Measurements from ENCODE around the gene HBG2. TPM values are rescaled to one million over a fixed set of nuclear protein-coding genes. Genes with fewer than 3 reads are reported as not detected.

Gene HBG2
- total and polyA plus RNA-seq, 2 of the 8 experiments (the other 6 are each of a cell fraction or from before 2014, with no cell fraction given) = 0.23 TPM; not detected in 1

DNA sequence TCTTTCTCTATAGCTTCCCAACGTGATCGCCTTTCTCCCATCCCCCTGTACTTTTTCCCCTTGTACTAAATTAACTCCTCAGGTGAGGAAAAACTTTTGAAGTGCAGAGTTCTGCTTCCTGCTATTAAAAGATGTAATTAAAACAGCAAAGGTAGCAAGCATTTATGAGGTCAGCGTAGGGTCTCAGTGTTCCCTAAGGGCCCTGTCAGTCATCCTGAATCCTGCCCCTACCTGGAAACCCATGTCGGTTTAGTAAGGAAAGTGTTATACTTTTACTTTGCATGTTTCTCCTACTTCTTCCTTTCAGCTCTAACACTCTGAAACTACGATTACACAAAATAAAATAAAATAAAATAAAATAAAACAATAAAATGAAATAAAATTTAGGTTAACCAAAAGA is 26.5 kb downstream of the HBG2 start:
- Histone ChIP-seq H3K79me2 (ENCODE audit: control insufficient read depth in 1 of 2, insufficient read depth in 2 of 2, low read length in 2 of 2) (no peaks in the 10 kb centered on the region), H3K4me1 (replicated peaks in 1 of 4; ENCODE audit: control insufficient read depth in 3 of 4, insufficient read depth in 4 of 4, low read length in 3 of 4) (no peaks in the 10 kb centered on the region), H2BK5ac (ENCODE audit: low read depth, low read length) (no peak overlapping the region), H3K27ac (ENCODE audit: low read depth, low read length) (no peak overlapping the region), H3K9me3 (ENCODE audit: insufficient read depth in 2 of 2, low read depth in 1 of 2, low read length in 1 of 2) (no peaks in the 10 kb centered on the region), H4K91ac (replicated peaks; ENCODE audit: insufficient read length, low read length) (no peak overlapping the region), H4K20me1 (replicated peaks in 1 of 2; ENCODE audit: control insufficient read depth in 1 of 2, insufficient read depth in 2 of 2, low read length in 2 of 2) (no peaks in the 10 kb centered on the region), H2AK5ac (ENCODE audit: low read depth, low read length) (no peak overlapping the region), H3K4me3 (ENCODE audit: extremely low read depth in 1 of 4, insufficient read depth in 2 of 4, low read depth in 3 of 4, low read length in 4 of 4) (no peak overlapping the region), H2AFZ (ENCODE audit: low read length) (no peak overlapping the region), H3K27me3 (replicated peaks in 1 of 4; ENCODE audit: control insufficient read depth in 3 of 4, extremely low read depth in 1 of 4, insufficient read depth in 3 of 4, low read length in 3 of 4) (no peaks in the 10 kb centered on the region), H3K4me2 (ENCODE audit: insufficient read depth in 1 of 2, low read depth in 2 of 2, low read length in 2 of 2) (no peak overlapping the region), H3K18ac (ENCODE audit: extremely low read depth, low read length) (no peak overlapping the region), H3K14ac (ENCODE audit: insufficient read length) (no peak overlapping the region), H3K79me1 (ENCODE audit: low read depth, low read length) (no peaks in the 10 kb centered on the region), H2BK120ac (replicated peaks; ENCODE audit: low read depth, low read length) (no peak overlapping the region), H2BK12ac (ENCODE audit: low read depth, low read length) (no peak overlapping the region), H4K5ac (ENCODE audit: insufficient read length, low read depth, low read length) (no peak overlapping the region), H2BK20ac (ENCODE audit: low read length) (no peak overlapping the region), H3K9ac (replicated peaks in 1 of 4; ENCODE audit: extremely low read depth in 1 of 4, low read depth in 3 of 4, low read length in 3 of 4) (no peak overlapping the region), H3K23ac (ENCODE audit: insufficient read length) (no peak overlapping the region), H3K56ac (replicated peaks; ENCODE audit: insufficient read length, low read depth, low read length) (no peak overlapping the region), H3K4ac (replicated peaks; ENCODE audit: insufficient read length, low read depth, low read length) (no peak overlapping the region), H3K36me3 (ENCODE audit: control insufficient read depth in 2 of 4, insufficient read depth in 4 of 4, low read length in 3 of 4) (no peaks in the 10 kb centered on the region), H3K23me2 (ENCODE audit: low read depth, low read length) (no peaks in the 10 kb centered on the region; the same call in 1 of the 2 replicates), H2BK15ac (ENCODE audit: low read length) (no peak overlapping the region), H4K8ac (ENCODE audit: extremely low read depth, insufficient read depth, low read length) (no peak overlapping the region)
- ChIA-PET CTCF (ENCODE audit: partially characterized antibody) (no interaction called here), POLR2A (ENCODE audit: partially characterized antibody) (no interaction called here)
- FAIRE-seq (no peak), DNase-seq (ENCODE audit: low read depth in 1 of 2, low spot score in 2 of 2) (no peak)
- TF ChIP-seq POLR2A (IDR thresholded peaks at IDR 0.05; ENCODE audit: control extremely low read depth in 1 of 2, low read depth in 2 of 2, low read length in 2 of 2) (no peak), CEBPB (IDR thresholded peaks at IDR 0.05; ENCODE audit: low read depth, low read length) (no peak), CBX5 (IDR thresholded peaks at IDR 0.05; ENCODE audit: low read depth, low read length) (no peak), ZNF274 (IDR thresholded peaks at IDR 0.05; ENCODE audit: borderline replicate concordance, extremely low read depth, low read length) (no peak), CBX8 (IDR thresholded peaks at IDR 0.05; ENCODE audit: borderline replicate concordance, low read depth, low read length) (no peak)
- TF ChIP-seq, protein P1, sequence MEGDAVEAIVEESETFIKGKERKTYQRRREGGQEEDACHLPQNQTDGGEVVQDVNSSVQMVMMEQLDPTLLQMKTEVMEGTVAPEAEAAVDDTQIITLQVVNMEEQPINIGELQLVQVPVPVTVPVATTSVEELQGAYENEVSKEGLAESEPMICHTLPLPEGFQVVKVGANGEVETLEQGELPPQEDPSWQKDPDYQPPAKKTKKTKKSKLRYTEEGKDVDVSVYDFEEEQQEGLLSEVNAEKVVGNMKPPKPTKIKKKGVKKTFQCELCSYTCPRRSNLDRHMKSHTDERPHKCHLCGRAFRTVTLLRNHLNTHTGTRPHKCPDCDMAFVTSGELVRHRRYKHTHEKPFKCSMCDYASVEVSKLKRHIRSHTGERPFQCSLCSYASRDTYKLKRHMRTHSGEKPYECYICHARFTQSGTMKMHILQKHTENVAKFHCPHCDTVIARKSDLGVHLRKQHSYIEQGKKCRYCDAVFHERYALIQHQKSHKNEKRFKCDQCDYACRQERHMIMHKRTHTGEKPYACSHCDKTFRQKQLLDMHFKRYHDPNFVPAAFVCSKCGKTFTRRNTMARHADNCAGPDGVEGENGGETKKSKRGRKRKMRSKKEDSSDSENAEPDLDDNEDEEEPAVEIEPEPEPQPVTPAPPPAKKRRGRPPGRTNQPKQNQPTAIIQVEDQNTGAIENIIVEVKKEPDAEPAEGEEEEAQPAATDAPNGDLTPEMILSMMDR (IDR thresholded peaks at IDR 0.05; ENCODE audit: control extremely low read depth in 1 of 3, insufficient read depth in 1 of 3, low read depth in 1 of 3, low read length in 3 of 3) = no peak
- 86 to 100% methylated on average over 2 to 5 of the region's 5 CpGs for WGBS, 2 experiments (ENCODE audit: extremely low coverage in 1 of 2, insufficient coverage in 1 of 2, insufficient read length in 1 of 2, insufficient replicate concordance in 2 of 2, low coverage in 1 of 2, low lambda C conversion rate in 2 of 2, missing lambda C conversion rate in 1 of 2)
